ENCODE measurements around the gene CBARP.

CBARP gene

DNA sequence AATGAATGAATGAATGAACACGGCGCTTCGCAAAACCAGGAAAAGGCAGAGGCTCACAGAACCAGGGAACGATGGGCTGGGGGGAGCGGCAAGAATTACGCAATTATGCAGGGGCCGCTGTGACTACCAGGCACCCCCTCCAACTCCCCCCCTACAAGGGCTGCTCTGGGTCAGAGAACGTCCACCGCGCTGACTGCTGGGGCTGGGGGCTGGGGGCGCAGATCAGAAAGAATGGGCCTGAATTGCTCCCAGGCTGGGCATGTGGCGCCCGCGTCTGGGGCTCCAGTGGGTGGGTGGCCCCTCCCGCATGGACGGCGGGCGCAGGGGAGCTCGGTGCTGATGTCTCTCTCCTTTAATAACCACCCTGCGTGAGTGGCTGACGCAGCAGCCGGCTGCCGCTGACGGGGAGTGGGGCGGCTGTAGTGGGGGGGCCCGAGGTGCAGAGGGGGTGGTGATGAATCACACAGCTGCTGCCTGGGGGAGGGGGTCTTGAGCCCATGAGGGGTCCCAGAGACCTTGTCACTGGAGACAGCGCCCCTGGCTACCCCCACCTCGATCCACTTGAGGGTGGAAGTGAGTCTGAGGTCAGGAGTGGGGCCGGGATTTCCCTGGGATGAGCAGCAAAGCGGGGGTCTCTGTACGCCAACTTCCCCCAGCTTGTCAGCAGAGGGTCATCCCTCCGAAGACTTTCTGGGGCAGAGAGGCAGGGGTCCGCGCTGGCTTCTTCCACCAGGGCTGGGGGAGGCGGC is 29.8 kb upstream of the CBARP start:
- no peaks in the 10 kb centered on the region for H3K9me3 ChIP-seq (ENCODE audit: control extremely low read depth in 1 of 5, control insufficient read depth in 4 of 5, insufficient read depth in 2 of 5, low read depth in 1 of 5, low read length in 4 of 5)
- H3K27me3 ChIP-seq (replicated peaks in 2 of 5; ENCODE audit: control insufficient read depth in 4 of 5, insufficient read depth in 5 of 5, low read length in 4 of 5), result peaks cover 0 to 6% (median 0%) of the 10 kb centered on the region in 5 experiments
- ChIA-PET POLR2A (interaction anchor here (2.9 to 5.0 kb wide), 2 partner anchors 13 to 23 kb away, joined by 32 to 98 read pairs; no protein-coding TSS in a partner anchor), CTCF (interaction anchor here (1.5 to 17.7 kb wide), 5 partner anchors 8 to 27 kb away, joined by 5 to 268 read pairs (median 12); partner anchors contain the start of genes ATP5F1D and FAM174C)
- H3K4me3 ChIP-seq (ENCODE audit: control insufficient read depth in 1 of 7, extremely low read depth in 1 of 7, insufficient read depth in 4 of 7, low read depth in 2 of 7, low read length in 6 of 7), result peak overlapping the region in 2 of 7 experiments; percentile 50 to 73
- DNase-seq, result peak in 2 of 3 donors; percentile 40 to 49
- peaks cover 8 to 77% (median 75%) of the 10 kb centered on the region in 4 experiments for H3K4me1 ChIP-seq (ENCODE audit: control extremely low read depth in 1 of 4, control insufficient read depth in 4 of 4, insufficient read depth in 4 of 4, low read length in 3 of 4)
- WGBS (ENCODE audit: insufficient coverage), result 34% methylated on average over 20 of the region's 35 CpGs
- H3K36me3 ChIP-seq (ENCODE audit: control insufficient read depth in 4 of 4, insufficient read depth in 4 of 4, low read length in 3 of 4), result peaks cover 0 to 22% (median 19%) of the 10 kb centered on the region in 4 experiments
- no peak overlapping the region for H3K27ac ChIP-seq (ENCODE audit: insufficient read depth in 1 of 2, low read depth in 1 of 2, low read length in 2 of 2, poor library complexity in 1 of 2, severe bottlenecking in 2 of 2)

DNA sequence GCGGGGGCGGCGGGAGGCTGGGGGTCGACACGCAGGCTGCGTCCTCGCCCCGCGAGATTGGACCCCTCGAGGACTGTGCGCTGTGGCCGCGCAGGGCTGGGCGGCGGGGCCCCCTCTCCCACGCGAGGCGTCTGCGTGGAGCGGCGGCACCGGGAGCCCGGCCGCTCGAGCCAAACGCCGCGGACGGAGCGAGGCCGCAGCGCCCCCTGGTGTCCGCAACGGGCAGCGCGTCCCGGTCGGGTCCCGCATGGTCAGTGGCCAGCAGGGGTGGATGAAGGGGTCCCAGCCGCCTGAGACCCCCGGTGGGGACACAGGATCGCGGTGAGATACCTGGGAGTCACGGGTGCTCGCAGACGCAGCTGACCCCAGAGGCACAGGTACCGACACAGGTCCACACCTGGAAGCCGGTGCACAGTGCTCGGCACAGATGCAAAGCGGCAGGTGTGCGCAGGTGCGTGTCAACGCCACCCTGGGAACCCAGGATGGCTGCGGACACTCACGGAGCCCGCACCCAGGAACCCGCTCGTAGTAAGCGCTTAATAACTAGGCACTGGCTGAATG is 29.2 kb upstream of the CBARP start:
- Histone ChIP-seq H3K4me1 (ENCODE audit: control extremely low read depth in 1 of 4, control insufficient read depth in 4 of 4, insufficient read depth in 4 of 4, low read length in 3 of 4) (peaks cover 8 to 80% (median 77%) of the 10 kb centered on the region in 4 experiments), H3K27ac (ENCODE audit: insufficient read depth in 1 of 2, low read depth in 1 of 2, low read length in 2 of 2, poor library complexity in 1 of 2, severe bottlenecking in 2 of 2) (no peak overlapping the region)

GRCh38 chr19:1266129-1266915 is 28.5 kb upstream of the CBARP start:
- 2% methylated on average over 77 of the region's 84 CpGs for WGBS (ENCODE audit: insufficient coverage)
- peak overlapping the region in 1 of 2 experiments; percentile 49 for H3K27ac ChIP-seq (ENCODE audit: insufficient read depth in 1 of 2, low read depth in 1 of 2, low read length in 2 of 2, poor library complexity in 1 of 2, severe bottlenecking in 2 of 2)
- DNase-seq, result peak in 2 of 3 donors; percentile 70 to 72
- H3K27me3 ChIP-seq (replicated peaks in 2 of 5; ENCODE audit: control insufficient read depth in 4 of 5, insufficient read depth in 5 of 5, low read length in 4 of 5), result peaks cover 0 to 6% (median 0%) of the 10 kb centered on the region in 5 experiments
- H3K36me3 ChIP-seq (ENCODE audit: control insufficient read depth in 4 of 4, insufficient read depth in 4 of 4, low read length in 3 of 4), result peaks cover 0 to 8% (median 7%) of the 10 kb centered on the region in 4 experiments
- H3K9me3 ChIP-seq (ENCODE audit: control extremely low read depth in 1 of 5, control insufficient read depth in 4 of 5, insufficient read depth in 2 of 5, low read depth in 1 of 5, low read length in 4 of 5), result no peaks in the 10 kb centered on the region
- H3K4me1 ChIP-seq (ENCODE audit: control extremely low read depth in 1 of 4, control insufficient read depth in 4 of 4, insufficient read depth in 4 of 4, low read length in 3 of 4), result peaks cover 8 to 80% (median 78%) of the 10 kb centered on the region in 4 experiments
- peak overlapping the region; percentile 16 to 73 (median 50) for H3K4me3 ChIP-seq (ENCODE audit: control insufficient read depth in 1 of 7, extremely low read depth in 1 of 7, insufficient read depth in 4 of 7, low read depth in 2 of 7, low read length in 6 of 7)
- CTCF ChIA-PET, result interaction anchor here (0.6 to 17.7 kb wide), 7 partner anchors 9 to 72 kb away, joined by 3 to 268 read pairs (median 5); partner anchors contain the start of genes ATP5F1D and FAM174C
- POLR2A ChIA-PET, result interaction anchor here (1.6 to 5.0 kb wide), 4 partner anchors 9 to 21 kb away, joined by 6 to 98 read pairs (median 26); partner anchors contain the start of gene FAM174C

More for the DNA sequence above, 29.2 kb upstream of the CBARP start:
- Histone ChIP-seq H3K9me3 (ENCODE audit: control extremely low read depth in 1 of 5, control insufficient read depth in 4 of 5, insufficient read depth in 2 of 5, low read depth in 1 of 5, low read length in 4 of 5) (no peaks in the 10 kb centered on the region), H3K4me3 (ENCODE audit: control insufficient read depth in 1 of 7, extremely low read depth in 1 of 7, insufficient read depth in 4 of 7, low read depth in 2 of 7, low read length in 6 of 7) (peak overlapping the region; percentile 16 to 73 (median 50)), H3K36me3 (ENCODE audit: control insufficient read depth in 4 of 4, insufficient read depth in 4 of 4, low read length in 3 of 4) (peaks cover 0 to 15% (median 12%) of the 10 kb centered on the region in 4 experiments), H3K27me3 (replicated peaks in 2 of 5; ENCODE audit: control insufficient read depth in 4 of 5, insufficient read depth in 5 of 5, low read length in 4 of 5) (peaks cover 0 to 6% (median 0%) of the 10 kb centered on the region in 5 experiments)
- 1% methylated on average over 46 of the region's 59 CpGs for WGBS (ENCODE audit: insufficient coverage)
- POLR2A ChIA-PET, result interaction anchor here (1.6 to 5.0 kb wide), 4 partner anchors 8 to 22 kb away, joined by 6 to 98 read pairs (median 26); partner anchors contain the start of gene FAM174C
- DNase-seq, result peak in 2 of 3 donors; percentile 51 to 62
- CTCF ChIA-PET, result interaction anchor here (0.6 to 17.7 kb wide), 6 partner anchors 9 to 72 kb away, joined by 3 to 268 read pairs (median 8); partner anchors contain the start of genes ATP5F1D and FAM174C

GRCh38 chr19:1265615-1266128 is 27.9 kb upstream of the CBARP start:
- ChIA-PET CTCF (interaction anchor here (1.0 to 17.7 kb wide), 4 partner anchors 11 to 62 kb away, joined by 3 to 268 read pairs (median 36); partner anchors contain the start of gene ATP5F1D), POLR2A (interaction anchor here (1.6 to 5.0 kb wide), 4 partner anchors 10 to 21 kb away, joined by 6 to 98 read pairs (median 26); partner anchors contain the start of gene FAM174C)
- H3K9me3 ChIP-seq (ENCODE audit: control extremely low read depth in 1 of 5, control insufficient read depth in 4 of 5, insufficient read depth in 2 of 5, low read depth in 1 of 5, low read length in 4 of 5), result no peaks in the 10 kb centered on the region
- H3K27ac ChIP-seq (ENCODE audit: insufficient read depth in 1 of 2, low read depth in 1 of 2, low read length in 2 of 2, poor library complexity in 1 of 2, severe bottlenecking in 2 of 2), result peak overlapping the region in 1 of 2 experiments; percentile 49
- DNase-seq, result peak; percentile 81 to 92 (median 89)
- peaks cover 0 to 6% (median 0%) of the 10 kb centered on the region in 5 experiments for H3K27me3 ChIP-seq (replicated peaks in 2 of 5; ENCODE audit: control insufficient read depth in 4 of 5, insufficient read depth in 5 of 5, low read length in 4 of 5)
- peaks cover 0 to 2% (median under 1%) of the 10 kb centered on the region in 4 experiments for H3K36me3 ChIP-seq (ENCODE audit: control insufficient read depth in 4 of 4, insufficient read depth in 4 of 4, low read length in 3 of 4)
- H3K4me3 ChIP-seq (ENCODE audit: control insufficient read depth in 1 of 7, extremely low read depth in 1 of 7, insufficient read depth in 4 of 7, low read depth in 2 of 7, low read length in 6 of 7), result peak overlapping the region in 6 of 7 experiments; percentile 32 to 73 (median 55)
- H3K4me1 ChIP-seq (ENCODE audit: control extremely low read depth in 1 of 4, control insufficient read depth in 4 of 4, insufficient read depth in 4 of 4, low read length in 3 of 4), result peaks cover 6 to 77% (median 74%) of the 10 kb centered on the region in 4 experiments
- WGBS (ENCODE audit: insufficient coverage), result 24% methylated on average over 23 of the region's 28 CpGs

- no peaks in the 10 kb centered on the region for H3K36me3 ChIP-seq (ENCODE audit: control insufficient read depth in 4 of 4, insufficient read depth in 4 of 4, low read length in 3 of 4)
- CTCF ChIA-PET, result interaction anchor here (1.0 to 17.7 kb wide), 3 partner anchors 10 to 62 kb away, joined by 3 to 268 read pairs (median 60); no protein-coding TSS in a partner anchor
- WGBS (ENCODE audit: insufficient coverage), result 95% methylated on average over 25 of the region's 26 CpGs
- POLR2A ChIA-PET, result interaction anchor here (0.8 to 5.0 kb wide), 5 partner anchors 11 to 21 kb away, joined by 3 to 98 read pairs (median 19); no protein-coding TSS in a partner anchor
- no peak overlapping the region for H3K27ac ChIP-seq (ENCODE audit: insufficient read depth in 1 of 2, low read depth in 1 of 2, low read length in 2 of 2, poor library complexity in 1 of 2, severe bottlenecking in 2 of 2)
- H3K4me1 ChIP-seq (ENCODE audit: control extremely low read depth in 1 of 4, control insufficient read depth in 4 of 4, insufficient read depth in 4 of 4, low read length in 3 of 4), result peaks cover 3 to 77% (median 74%) of the 10 kb centered on the region in 4 experiments
- DNase-seq, result no peak
- no peaks in the 10 kb centered on the region for H3K9me3 ChIP-seq (ENCODE audit: control extremely low read depth in 1 of 5, control insufficient read depth in 4 of 5, insufficient read depth in 2 of 5, low read depth in 1 of 5, low read length in 4 of 5)
- H3K27me3 ChIP-seq (replicated peaks in 2 of 5; ENCODE audit: control insufficient read depth in 4 of 5, insufficient read depth in 5 of 5, low read length in 4 of 5), result peaks cover 0 to 6% (median 0%) of the 10 kb centered on the region in 5 experiments
- H3K4me3 ChIP-seq (ENCODE audit: control insufficient read depth in 1 of 7, extremely low read depth in 1 of 7, insufficient read depth in 4 of 7, low read depth in 2 of 7, low read length in 6 of 7), result no peak overlapping the region
These were observed 27.2 kb upstream of the CBARP start for GRCh38 chr19:1264801-1265614.

All from common myeloid progenitor, CD34-positive (primary cell).